ENCODE data around the gene KRT78.

DNA sequence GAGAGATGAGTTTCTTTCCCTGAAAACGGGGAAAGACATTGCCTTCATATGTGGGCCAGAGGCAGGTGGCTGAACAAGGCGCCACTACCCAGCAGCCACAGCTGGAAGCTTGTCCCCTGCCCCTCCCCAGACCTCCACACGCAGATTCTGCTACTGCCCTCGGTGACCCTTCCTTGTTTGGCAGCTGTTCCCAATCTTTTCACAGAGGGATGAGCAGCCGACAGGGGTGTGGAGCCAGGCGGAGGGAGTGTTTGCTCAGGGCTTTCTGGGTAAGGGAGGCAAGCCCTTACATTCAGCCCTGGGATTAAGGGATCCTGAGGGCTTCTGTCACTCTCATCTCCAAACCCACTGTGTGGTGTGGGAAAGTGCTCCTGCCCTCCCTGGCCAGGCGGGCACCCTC is 30.4 kb downstream of the KRT78 start:
- TF ChIP-seq, protein P1, sequence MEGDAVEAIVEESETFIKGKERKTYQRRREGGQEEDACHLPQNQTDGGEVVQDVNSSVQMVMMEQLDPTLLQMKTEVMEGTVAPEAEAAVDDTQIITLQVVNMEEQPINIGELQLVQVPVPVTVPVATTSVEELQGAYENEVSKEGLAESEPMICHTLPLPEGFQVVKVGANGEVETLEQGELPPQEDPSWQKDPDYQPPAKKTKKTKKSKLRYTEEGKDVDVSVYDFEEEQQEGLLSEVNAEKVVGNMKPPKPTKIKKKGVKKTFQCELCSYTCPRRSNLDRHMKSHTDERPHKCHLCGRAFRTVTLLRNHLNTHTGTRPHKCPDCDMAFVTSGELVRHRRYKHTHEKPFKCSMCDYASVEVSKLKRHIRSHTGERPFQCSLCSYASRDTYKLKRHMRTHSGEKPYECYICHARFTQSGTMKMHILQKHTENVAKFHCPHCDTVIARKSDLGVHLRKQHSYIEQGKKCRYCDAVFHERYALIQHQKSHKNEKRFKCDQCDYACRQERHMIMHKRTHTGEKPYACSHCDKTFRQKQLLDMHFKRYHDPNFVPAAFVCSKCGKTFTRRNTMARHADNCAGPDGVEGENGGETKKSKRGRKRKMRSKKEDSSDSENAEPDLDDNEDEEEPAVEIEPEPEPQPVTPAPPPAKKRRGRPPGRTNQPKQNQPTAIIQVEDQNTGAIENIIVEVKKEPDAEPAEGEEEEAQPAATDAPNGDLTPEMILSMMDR (conservative IDR thresholded peaks at IDR 0.05): no peak
- no peak for TF ChIP-seq ZFX (IDR thresholded peaks at IDR 0.05)

Measured in C4-2B (cell line).